T-cell (primary cell): ENCODE results near the gene OS9. TPM values are rescaled to one million over a fixed set of nuclear protein-coding genes. Genes with fewer than 3 reads are reported as not detected.
A peak's percentile ranks its signal among the peaks of the same experiment; 100 is the strongest.

Experiments used
- ATAC-seq, 4 experiments: fragments of 200-7000 bp in 3 of 4; fragments of 150-1000 bp in 1 of 4; cut with Tn5 transposase; replicated peaks in 1 of 4; 1 replicate in 3 of 4; 2 replicates in 1 of 4; pipeline ENCODE4 v1.10.0; 2021; ENCODE audit warnings: moderate library complexity in 3 of 4, mild to moderate bottlenecking in 2 of 4, moderate number of reproducible peaks in 1 of 4
- CTCF ChIA-PET, 2 donors: fragments of 300-600 bp; sonication (Branson Sonifier 250); formaldehyde crosslinking; loops; one replicate each; lab custom pipeline; 2022; ENCODE audit warnings: antibody characterized with exemption in 2 of 2; lab: Charles Lee
- POLR2A ChIA-PET, 2 donors: fragments of 300-600 bp; sonication (Branson Sonifier 250); formaldehyde crosslinking; loops; one replicate each; lab custom pipeline; 2022; ENCODE audit warnings: antibody characterized with exemption in 2 of 2; lab: Charles Lee
- DNase-seq, 35 experiments: peaks; one replicate each; pipeline versions ENCODE4 v3.0.0 to v3.0.0-alpha.2; 2013 to 2023
- H3K27ac ChIP-seq: one replicate; pipeline ENCODE4 v1.5.1; 2013; ENCODE audit warnings: low read length
- H3K27me3 ChIP-seq, 2 experiments: replicated peaks in 1 of 2; 1 replicate in 1 of 2; 2 replicates in 1 of 2; pipeline versions ENCODE4 v1.6.1 to v1.7.0; 2013; ENCODE audit warnings: low read length in 1 of 2, mixed read lengths in 1 of 2; ENCODE audit not compliant: control insufficient read depth in 2 of 2, insufficient read depth in 2 of 2; ENCODE audit errors: extremely low read depth in 1 of 2
- H3K36me3 ChIP-seq, 2 donors: 1 replicate in 1 of 2; 2 replicates in 1 of 2; pipeline versions ENCODE4 v1.6.1 to v1.7.0; 2013; ENCODE audit warnings: low read length in 1 of 2; ENCODE audit not compliant: control insufficient read depth in 2 of 2, insufficient read depth in 1 of 2; ENCODE audit errors: extremely low read depth in 1 of 2
- H3K4me1 ChIP-seq, 2 experiments: 1 replicate in 1 of 2; 2 replicates in 1 of 2; pipeline versions ENCODE4 v1.6.1 to v1.7.0; 2013; ENCODE audit warnings: low read length in 2 of 2, mixed read lengths in 1 of 2; ENCODE audit not compliant: insufficient read depth in 2 of 2, control insufficient read depth in 1 of 2; ENCODE audit errors: extremely low read depth in 1 of 2
- H3K4me3 ChIP-seq, 2 donors: 1 replicate in 1 of 2; 2 replicates in 1 of 2; pipeline versions ENCODE4 v1.5.1 to v1.7.0; 2013; ENCODE audit warnings: mild to moderate bottlenecking in 2 of 2, low read length in 1 of 2, moderate library complexity in 1 of 2; ENCODE audit not compliant: control insufficient read depth in 1 of 2; ENCODE audit errors: extremely low read depth in 1 of 2
- H3K9me3 ChIP-seq: 2 replicates; pipeline ENCODE4 v1.7.0; 2013
- H3K27ac Mint-ChIP-seq, 2 donors: one replicate each; pipeline ENCODE4 v1.8.0; 2020 to 2021; ENCODE audit warnings: mild to moderate bottlenecking in 2 of 2, mixed read lengths in 2 of 2
- H3K27me3 Mint-ChIP-seq, 2 donors: one replicate each; pipeline ENCODE4 v1.8.0; 2021 to 2022; ENCODE audit warnings: mixed read lengths in 2 of 2
- H3K36me3 Mint-ChIP-seq: one replicate; pipeline ENCODE4 v1.8.0; 2021; ENCODE audit warnings: mixed read lengths
- H3K4me1 Mint-ChIP-seq, 3 donors: one replicate each; pipeline ENCODE4 v1.8.0; 2020 to 2022; ENCODE audit warnings: mixed read lengths in 3 of 3, mild to moderate bottlenecking in 1 of 3
- H3K4me3 Mint-ChIP-seq, 3 donors: one replicate each; pipeline ENCODE4 v1.8.0; 2020 to 2022; ENCODE audit warnings: mild to moderate bottlenecking in 3 of 3, mixed read lengths in 3 of 3, moderate library complexity in 3 of 3
- H3K9me3 Mint-ChIP-seq, 3 donors: one replicate each; pipeline ENCODE4 v1.8.0; 2020 to 2022; ENCODE audit warnings: mixed read lengths in 3 of 3
- WGBS: methylation state at CpG from one replicate; pipeline ENCODE4 v1.1.5; 2013; ENCODE audit warnings: missing lambda C conversion rate; ENCODE audit not compliant: insufficient coverage; 5-methylcytosine and 5-hydroxymethylcytosine counted together
- total RNA-seq, 35 experiments: library from RNA in 6 of 35; stranded (reverse) in 6 of 35; fragments of 120-200 nt in 1 of 35; gene quantifications; one replicate each; pipeline versions ENCODE4 v1.2.1 to v1.2.4 and lab custom pipeline; 2013 to 2026

OS9 gene
- total RNA-seq, 5 donors from 2014 or later (not counting 1 experiment from before 2014, with no cell fraction given): 135 to 181 (median 164) TPM

DNA sequence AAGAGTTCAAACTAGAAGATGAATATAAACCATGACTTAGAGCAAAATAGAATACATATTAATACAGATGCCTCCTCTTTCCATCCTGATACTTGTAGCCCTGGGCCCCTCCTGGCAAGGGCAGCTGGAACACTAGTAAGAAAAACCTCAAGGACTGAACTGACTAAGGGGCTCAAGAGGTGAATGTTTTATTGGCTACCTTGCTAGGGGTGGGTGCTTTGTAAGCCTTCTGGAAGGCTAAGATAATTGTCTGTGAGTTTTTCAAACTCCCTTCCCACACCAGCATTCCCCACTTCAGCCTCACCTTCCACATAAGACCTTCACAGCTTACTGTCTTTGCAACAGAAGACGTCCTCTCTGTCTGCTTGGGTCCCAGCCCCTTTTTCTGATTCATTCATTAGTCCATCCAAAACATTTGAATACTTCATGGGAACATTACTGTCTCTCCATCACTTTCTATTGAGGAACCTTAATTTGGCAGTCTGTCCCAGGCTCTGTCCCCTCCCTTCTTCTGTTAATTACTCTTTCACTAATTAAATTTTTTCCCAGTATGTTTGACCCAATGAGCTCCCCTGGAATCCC, 59.9 kb downstream of the OS9 start:
- Histone ChIP-seq H3K27me3 (no peaks in the 10 kb centered on the region), H3K36me3 (peaks cover 10 to 28% of the 10 kb centered on the region in 2 donors), H3K4me3 (no peak overlapping the region), H3K9me3 (no peaks in the 10 kb centered on the region), H3K4me1 (peaks cover 34 to 59% of the 10 kb centered on the region in 2 experiments), H3K27ac (peak overlapping the region; percentile 80)
- ChIA-PET CTCF (interaction anchor here in 1 of 2 donors (0.6 to 1.1 kb wide), 2 partner anchors 9 to 18 kb away, joined by 3 read pairs; partner anchors contain the start of genes EEF1AKMT3, METTL1 and TSPAN31), POLR2A (interaction anchor here (0.6 to 1.0 kb wide), 2 partner anchors 9 to 28 kb away, joined by 3 read pairs; partner anchors contain the start of gene TSPAN31 (in 1 of the 2))
- Mint-ChIP-seq H3K27ac (peak overlapping the region; percentile 93 to 99), H3K4me1 (peaks cover 60 to 66% (median 62%) of the 10 kb centered on the region in 3 donors), H3K27me3 (no peaks in the 10 kb centered on the region), H3K9me3 (no peaks in the 10 kb centered on the region), H3K4me3 (peak overlapping the region; percentile 81 to 91 (median 90)), H3K36me3 (peaks cover 19% of the 10 kb centered on the region)
- 50% methylated on average over 1 of the region's 1 CpG for WGBS
- DNase-seq (peak in 1 of 35 experiments; percentile 25), ATAC-seq (no peak)

DNA sequence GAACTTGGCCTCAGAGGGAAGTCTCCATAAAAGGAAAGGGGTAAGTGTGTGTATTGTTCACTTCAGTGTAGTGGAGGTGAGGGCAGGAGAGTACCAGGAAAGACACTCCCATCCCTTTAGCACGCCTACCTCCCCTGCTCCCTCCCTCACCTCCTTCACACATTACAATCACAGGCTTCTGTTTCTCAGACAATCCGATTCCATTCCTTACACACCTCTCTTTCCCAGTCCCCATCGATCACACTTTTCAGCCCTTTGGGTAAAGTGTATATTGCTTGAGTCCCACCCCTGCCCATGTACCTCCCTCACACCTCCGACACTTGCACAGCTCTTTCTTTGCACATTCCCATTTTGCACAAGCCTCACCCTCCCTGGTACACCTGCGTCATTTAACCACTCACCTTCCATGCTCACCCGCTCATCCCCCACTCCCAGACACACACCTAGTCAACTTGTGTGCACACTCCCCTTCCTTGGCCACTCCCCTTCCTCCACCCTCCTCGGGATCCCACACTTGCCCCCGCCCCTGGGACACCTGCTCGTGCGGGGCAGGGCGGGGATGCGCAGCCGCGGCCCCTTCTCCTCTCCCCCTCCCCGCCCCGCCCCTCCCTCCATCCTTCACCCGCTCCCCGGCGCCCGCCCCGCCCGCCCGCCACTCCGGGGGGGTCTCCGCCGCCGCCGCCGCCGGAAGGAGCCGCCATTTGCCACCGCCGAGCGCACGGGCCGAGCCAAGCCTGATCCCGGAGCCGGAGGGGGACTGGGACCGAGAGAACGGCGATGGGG, 60.7 kb downstream of the OS9 start, which contains the start of gene MARCHF9:
MARCHF9 (plus strand) TSS at position 693 of the 783 bp plus-strand sequence. CDS start 426 bp downstream, outside the sequence.
- H3K9me3 Mint-ChIP-seq: no peaks in the 10 kb centered on the region
- H3K4me1 ChIP-seq: peaks cover 34 to 65% of the 10 kb centered on the region in 2 experiments

DNA sequence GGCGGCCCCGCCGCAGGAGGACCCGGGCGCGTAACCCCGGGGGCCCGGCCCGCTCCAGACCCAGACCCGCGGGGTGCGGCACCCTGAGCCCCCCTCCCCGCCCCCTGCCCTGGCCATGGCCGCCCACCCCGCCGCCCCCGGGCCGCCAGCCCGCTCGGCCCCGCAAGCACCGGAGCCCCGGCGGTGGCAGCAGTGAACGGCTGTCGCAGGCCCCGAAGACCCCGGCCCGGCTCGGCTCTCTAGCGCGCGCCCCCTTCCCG, 61.2 kb downstream of the OS9 start:
- 1% methylated on average over 17 of the region's 34 CpGs for WGBS
- H3K4me1 ChIP-seq: peaks cover 34 to 65% of the 10 kb centered on the region in 2 experiments
- no peaks in the 10 kb centered on the region for H3K9me3 ChIP-seq
- no peaks in the 10 kb centered on the region for H3K27me3 Mint-ChIP-seq
- H3K36me3 Mint-ChIP-seq: peaks cover 22% of the 10 kb centered on the region
- POLR2A ChIA-PET: no interaction called here
- H3K27ac Mint-ChIP-seq: no peak overlapping the region
- H3K4me3 Mint-ChIP-seq: peak overlapping the region in 1 of 3 donors; percentile 81
- DNase-seq: no peak
- no peaks in the 10 kb centered on the region for H3K27me3 ChIP-seq
- peaks cover 69 to 76% (median 74%) of the 10 kb centered on the region in 3 donors for H3K4me1 Mint-ChIP-seq
- ATAC-seq: no peak
- CTCF ChIA-PET: interaction anchor here in 1 of 2 donors (2.3 to 2.5 kb wide), 3 partner anchors 10 to 144 kb away, joined by 9 to 11 read pairs (median 9); partner anchors contain the start of genes EEF1AKMT3 and METTL1
- H3K27ac ChIP-seq: peak overlapping the region; percentile 80
- no peaks in the 10 kb centered on the region for H3K9me3 Mint-ChIP-seq
- H3K4me3 ChIP-seq: peak overlapping the region in 1 of 2 donors; percentile 55
- peaks cover 7 to 25% of the 10 kb centered on the region in 2 donors for H3K36me3 ChIP-seq

More for the DNA sequence above, 60.7 kb downstream of the OS9 start, which contains the start of gene MARCHF9:
- DNase-seq (peak; percentile 65 to 90 (median 78)), ATAC-seq (peak; percentile 46 to 57 (median 50))
- H3K27ac Mint-ChIP-seq: peak within 1 kb of the TSS; percentile 93 to 99
- H3K4me1 Mint-ChIP-seq: peaks cover 65 to 71% (median 69%) of the 10 kb centered on the region in 3 donors
- Histone ChIP-seq H3K4me3 (peak within 1 kb of the TSS; percentile 55 to 70), H3K36me3 (peaks cover 7 to 26% of the 10 kb centered on the region in 2 donors), H3K9me3 (no peaks in the 10 kb centered on the region), H3K27me3 (no peaks in the 10 kb centered on the region), H3K27ac (peak within 1 kb of the TSS; percentile 80)
- H3K36me3 Mint-ChIP-seq: peaks cover 21% of the 10 kb centered on the region
- 1% methylated on average over 24 of the region's 41 CpGs for WGBS
- POLR2A ChIA-PET: interaction anchor here (0.6 to 1.0 kb wide), 2 partner anchors 10 to 27 kb away, joined by 3 read pairs; partner anchors contain the start of gene TSPAN31 (in 1 of the 2)
- peak within 1 kb of the TSS; percentile 81 to 91 (median 90) for H3K4me3 Mint-ChIP-seq
- H3K27me3 Mint-ChIP-seq: no peaks in the 10 kb centered on the region
- CTCF ChIA-PET: interaction anchor here in 1 of 2 donors (0.6 to 2.5 kb wide), 5 partner anchors 10 to 144 kb away, joined by 3 to 11 read pairs (median 9); partner anchors contain the start of genes EEF1AKMT3, METTL1 and TSPAN31

GRCh38 chr12:57755454-57756372, 61.8 kb downstream of the OS9 start:
- Histone ChIP-seq H3K4me3 (peak overlapping the region; percentile 55 to 70), H3K27me3 (no peaks in the 10 kb centered on the region), H3K36me3 (peaks cover 7 to 19% of the 10 kb centered on the region in 2 donors), H3K4me1 (peaks cover 34 to 59% of the 10 kb centered on the region in 2 experiments), H3K9me3 (no peaks in the 10 kb centered on the region), H3K27ac (peak overlapping the region; percentile 55)
- Mint-ChIP-seq H3K9me3 (no peaks in the 10 kb centered on the region), H3K4me3 (peak overlapping the region; percentile 81 to 87 (median 82)), H3K36me3 (peaks cover 16% of the 10 kb centered on the region), H3K4me1 (peaks cover 63 to 70% (median 70%) of the 10 kb centered on the region in 3 donors), H3K27ac (peak overlapping the region; percentile 93), H3K27me3 (no peaks in the 10 kb centered on the region)
- DNase-seq (peak in 17 of 35 experiments; percentile 20 to 66 (median 33)), ATAC-seq (peak in 2 of 4 experiments; percentile 8 to 13)
- ChIA-PET POLR2A (interaction anchor here in 1 of 2 donors (1.3 kb wide), 1 partner anchor 12 kb away, joined by 4 read pairs; the partner anchor contains the start of gene CYP27B1), CTCF (interaction anchor here (0.5 to 2.5 kb wide), 14 partner anchors 9 to 334 kb away, joined by 3 to 14 read pairs (median 7); partner anchors contain the start of genes EEF1AKMT3 (in 1 of the 2), METTL1 (in 1 of the 2), TSFM (in 1 of the 2) and TSPAN31 (in 1 of the 2))
- 1% methylated on average over 51 of the region's 76 CpGs for WGBS
